Caco-2 (cell line): Measurements from ENCODE around the gene BCO1. TPM values are rescaled to one million over a fixed set of nuclear protein-coding genes. Genes with fewer than 3 reads are reported as not detected.
A peak's percentile ranks its signal among the peaks of the same experiment; 100 is the strongest.

ENCODE experiments used
- BruUV-seq: library from RNA; stranded (reverse); fragments of 400-500 nt; replicated peaks from 2 replicates; lab custom pipeline; 2021; lab: Mats Ljungman, UMichigan
- CTCF ChIA-PET: fragments of 300-600 bp; sonication (Branson Sonifier 250); formaldehyde crosslinking; loops from one replicate; lab custom pipeline; 2022; ENCODE audit warnings: antibody characterized with exemption; lab: Charles Lee
- POLR2A ChIA-PET: fragments of 300-600 bp; sonication (Branson Sonifier 250); formaldehyde crosslinking; loops from one replicate; lab custom pipeline; 2022; ENCODE audit warnings: antibody characterized with exemption; lab: Charles Lee
- DNase-seq, 2 experiments: peaks; one replicate each; pipeline versions ENCODE4 v3.0.0 to v3.0.0-alpha.2; 2020 to 2022
- H3K27me3 ChIP-seq: replicated peaks from 2 replicates; pipeline ENCODE4 v1.6.0; 2011; ENCODE audit warnings: low read length; ENCODE audit not compliant: control insufficient read depth, insufficient read depth
- H3K36me3 ChIP-seq: 2 replicates; pipeline ENCODE4 v1.5.1; 2011; ENCODE audit warnings: low read length; ENCODE audit not compliant: control insufficient read depth, insufficient read depth
- H3K4me1 ChIP-seq: fragments of 250-450 bp; sonication (Bioruptor Pico); 2 replicates; pipeline ENCODE4 v1.5.1; 2020; ENCODE audit warnings: mild to moderate bottlenecking
- H3K4me3 ChIP-seq: 2 replicates; pipeline ENCODE4 v1.5.1; 2011; ENCODE audit warnings: low read depth, mild to moderate bottlenecking, control low read depth, low read length
- H3K9me3 ChIP-seq: fragments of 250-450 bp; sonication (Bioruptor Pico); 2 replicates; pipeline ENCODE4 v1.5.1; 2020; ENCODE audit warnings: mild to moderate bottlenecking, moderate library complexity
- H3K27ac Mint-ChIP-seq: one replicate; pipeline ENCODE4 v1.8.0; 2022; ENCODE audit warnings: mixed read lengths; ENCODE audit not compliant: unreplicated experiment
- H3K27me3 Mint-ChIP-seq: one replicate; pipeline ENCODE4 v1.8.0; 2022; ENCODE audit warnings: mixed read lengths; ENCODE audit not compliant: insufficient read depth, unreplicated experiment
- H3K36me3 Mint-ChIP-seq: one replicate; pipeline ENCODE4 v1.8.0; 2022; ENCODE audit warnings: mild to moderate bottlenecking, mixed read lengths; ENCODE audit not compliant: insufficient read depth, unreplicated experiment
- H3K4me1 Mint-ChIP-seq: one replicate; pipeline ENCODE4 v1.8.0; 2022; ENCODE audit warnings: low read depth, mixed read lengths; ENCODE audit not compliant: unreplicated experiment
- H3K4me3 Mint-ChIP-seq: one replicate; pipeline ENCODE4 v1.8.0; 2022; ENCODE audit warnings: mild to moderate bottlenecking, moderate library complexity, mixed read lengths; ENCODE audit not compliant: unreplicated experiment
- H3K9me3 Mint-ChIP-seq: one replicate; pipeline ENCODE4 v1.8.0; 2022; ENCODE audit warnings: mixed read lengths; ENCODE audit not compliant: unreplicated experiment
- CTCF ChIP-seq, 2 experiments: fragments of 200-600 bp in 1 of 2; IDR thresholded peaks; 1 replicate in 1 of 2; 2 replicates in 1 of 2; pipeline versions ENCODE4 v1.5.1 to v1.8.0; 2011 to 2022; ENCODE audit warnings: antibody characterized with exemption in 1 of 2, control low read depth in 1 of 2, inconsistent platforms in 1 of 2, low read depth in 1 of 2, low read length in 1 of 2, mild to moderate bottlenecking in 1 of 2, moderate library complexity in 1 of 2; ENCODE audit not compliant: insufficient read depth in 1 of 2, severe bottlenecking in 1 of 2, unreplicated experiment in 1 of 2
- intact Hi-C: fragments of 100-400 bp; cut with micrococcal nuclease; formaldehyde crosslinking; loops from one replicate; pipeline ENCODE4 v1.10.0; 2022; ENCODE audit not compliant: unreplicated experiment
- total RNA-seq: library from RNA; stranded (reverse); gene quantifications from 2 replicates; pipeline ENCODE4 v1.2.3, GENCODE V29; 2022

BCO1 gene
- total RNA-seq, 1 experiment from 2014 or later = 0.91 TPM

GRCh38 chr16:81251871-81252270 lies 13.4 kb downstream of the BCO1 start:
- POLR2A ChIA-PET = no interaction called here
- no peak overlapping the region for H3K4me3 ChIP-seq
- Mint-ChIP-seq H3K9me3 (no peaks in the 10 kb centered on the region), H3K4me3 (no peak overlapping the region), H3K4me1 (peaks cover 9% of the 10 kb centered on the region), H3K27ac (no peak overlapping the region), H3K36me3 (no peaks in the 10 kb centered on the region), H3K27me3 (no peaks in the 10 kb centered on the region)
- no peaks in the 10 kb centered on the region for H3K27me3 ChIP-seq
- peaks cover 11% of the 10 kb centered on the region; the same call in 1 of the 2 replicates for H3K4me1 ChIP-seq
- TF ChIP-seq CTCF (IDR thresholded peaks at IDR 0.05; ENCODE audit: insufficient read depth in 1 of 2, low read depth in 1 of 2, low read length in 1 of 2, severe bottlenecking in 1 of 2, unreplicated experiment in 1 of 2) = no peak
- no TSS peak for BruUV-seq
- intact Hi-C loops = loop anchor here (2.0 kb wide), 1 partner anchor 39 kb away; no protein-coding TSS in a partner anchor
- CTCF ChIA-PET = no interaction called here
- H3K9me3 ChIP-seq = no peaks in the 10 kb centered on the region
- peak; percentile 49 to 66 for DNase-seq
- H3K36me3 ChIP-seq = no peaks in the 10 kb centered on the region

- BruUV-seq = no TSS peak
- no peaks in the 10 kb centered on the region for H3K27me3 Mint-ChIP-seq
- Histone ChIP-seq H3K36me3 (no peaks in the 10 kb centered on the region), H3K4me3 (no peak overlapping the region), H3K4me1 (peaks cover 11% of the 10 kb centered on the region; the same call in 1 of the 2 replicates), H3K9me3 (no peaks in the 10 kb centered on the region), H3K27me3 (no peaks in the 10 kb centered on the region)
- H3K4me3 Mint-ChIP-seq = no peak overlapping the region
- no peaks in the 10 kb centered on the region for H3K9me3 Mint-ChIP-seq
- no peak for TF ChIP-seq CTCF (IDR thresholded peaks at IDR 0.05; ENCODE audit: insufficient read depth in 1 of 2, low read depth in 1 of 2, low read length in 1 of 2, severe bottlenecking in 1 of 2, unreplicated experiment in 1 of 2)
- CTCF ChIA-PET = no interaction called here
- DNase-seq = no peak
- no peak overlapping the region for H3K27ac Mint-ChIP-seq
- POLR2A ChIA-PET = no interaction called here
- H3K4me1 Mint-ChIP-seq = peaks cover 9% of the 10 kb centered on the region
- no peaks in the 10 kb centered on the region for H3K36me3 Mint-ChIP-seq
- intact Hi-C loops = loop anchor here (2.0 kb wide), 1 partner anchor 40 kb away; no protein-coding TSS in a partner anchor
These were observed 14.7 kb downstream of the BCO1 start for GRCh38 chr16:81253141-81253540.

GRCh38 chr16:81254922-81255526 lies 16.5 kb downstream of the BCO1 start:
- no peak for DNase-seq
- Mint-ChIP-seq H3K36me3 (no peaks in the 10 kb centered on the region), H3K4me3 (no peak overlapping the region), H3K4me1 (peaks cover 9% of the 10 kb centered on the region), H3K27me3 (no peaks in the 10 kb centered on the region), H3K9me3 (no peaks in the 10 kb centered on the region), H3K27ac (no peak overlapping the region)
- peaks cover 11% of the 10 kb centered on the region; the same call in 1 of the 2 replicates for H3K4me1 ChIP-seq
- H3K36me3 ChIP-seq = no peaks in the 10 kb centered on the region
- BruUV-seq = no TSS peak
- ChIA-PET CTCF (no interaction called here), POLR2A (no interaction called here)
- H3K27me3 ChIP-seq = no peaks in the 10 kb centered on the region
- no peaks in the 10 kb centered on the region for H3K9me3 ChIP-seq
- H3K4me3 ChIP-seq = no peak overlapping the region
- intact Hi-C loops = no loop called here
- no peak for TF ChIP-seq CTCF (IDR thresholded peaks at IDR 0.05; ENCODE audit: insufficient read depth in 1 of 2, low read depth in 1 of 2, low read length in 1 of 2, severe bottlenecking in 1 of 2, unreplicated experiment in 1 of 2)
